SU-DHL-6 (cell line): ENCODE measurements around the gene ABHD1.

Experiments used
- H2AFZ ChIP-seq: fragments of 200-600 bp; sonication (generic); 2 replicates; pipeline ENCODE4 v1.6.1; 2014; ENCODE audit warnings: low read depth, mild to moderate bottlenecking, moderate library complexity, mixed read lengths, antibody characterized with exemption, low read length; ENCODE audit not compliant: severe bottlenecking
- H3F3A ChIP-seq: fragments of 200-600 bp; shearing (Covaris generic); 2 replicates; pipeline ENCODE4 v1.6.0; 2016; ENCODE audit warnings: antibody characterized with exemption, mild to moderate bottlenecking; ENCODE audit not compliant: insufficient read depth
- H3K27ac ChIP-seq: fragments of 200-600 bp; sonication (generic); 2 replicates; pipeline ENCODE4 v1.5.1; 2016; ENCODE audit warnings: low read depth, mild to moderate bottlenecking, low read length, moderate library complexity, mixed read lengths
- H3K27me3 ChIP-seq: fragments of 200-600 bp; sonication (generic), shearing (Covaris generic); 2 replicates; pipeline ENCODE4 v1.6.0; 2014; ENCODE audit warnings: mild to moderate bottlenecking, low read length
- H3K36me3 ChIP-seq: fragments of 200-600 bp; sonication (generic); 2 replicates; pipeline ENCODE4 v1.6.1; 2014; ENCODE audit warnings: mild to moderate bottlenecking, low read length, mixed read lengths
- H3K4me2 ChIP-seq: fragments of 300-600, 200-600 bp; shearing (Covaris generic), sonication (generic); 2 replicates; pipeline ENCODE4 v1.6.0; 2014; ENCODE audit warnings: low read length, low read depth, mild to moderate bottlenecking; ENCODE audit not compliant: poor library complexity, severe bottlenecking
- H3K4me3 ChIP-seq: fragments of 200-600 bp; sonication (generic); 2 replicates; pipeline ENCODE4 v1.5.1; 2014; ENCODE audit warnings: antibody characterized with exemption, low read length, mild to moderate bottlenecking, mixed read lengths; ENCODE audit not compliant: insufficient read depth, poor library complexity, severe bottlenecking
- H3K79me2 ChIP-seq: fragments of 200-600 bp; sonication (generic); 2 replicates; pipeline ENCODE4 v1.6.1; 2014; ENCODE audit warnings: mild to moderate bottlenecking, low read length, moderate library complexity; ENCODE audit not compliant: insufficient read depth
- H3K9ac ChIP-seq: fragments of 200-600 bp; sonication (generic); 2 replicates; pipeline ENCODE4 v1.7.0; 2014; ENCODE audit warnings: mild to moderate bottlenecking, low read length
- H3K9me2 ChIP-seq: fragments of 200-600 bp; sonication (generic); replicated peaks from 2 replicates; pipeline ENCODE4 v1.6.1; 2014; ENCODE audit warnings: low read length; ENCODE audit not compliant: insufficient read depth
- H3K9me3 ChIP-seq: fragments of 200-600 bp; sonication (generic); 2 replicates; pipeline ENCODE4 v1.6.1; 2014; ENCODE audit warnings: low read length, mixed read lengths; ENCODE audit not compliant: insufficient read depth
- H4K20me1 ChIP-seq: fragments of 200-600 bp; sonication (generic); 2 replicates; pipeline ENCODE4 v1.6.1; 2014; ENCODE audit warnings: low read depth, mild to moderate bottlenecking, antibody characterized with exemption, low read length, moderate library complexity, mixed read lengths
- EZH2phosphoT487 ChIP-seq: fragments of 200-600 bp; sonication (generic), shearing (Covaris generic); conservative IDR thresholded peaks from 2 replicates; pipeline ENCODE4 v1.6.1; 2018; ENCODE audit warnings: mild to moderate bottlenecking, antibody characterized with exemption, low read length, moderate library complexity, mixed read lengths
- TF ChIP-seq, protein P1 (sequence below): fragments of 200-600 bp; sonication (generic); IDR thresholded peaks from one replicate; pipeline ENCODE4 v1.5.1; 2017; ENCODE audit warnings: antibody characterized with exemption, mild to moderate bottlenecking, low read length, moderate library complexity; ENCODE audit not compliant: insufficient read depth, poor library complexity, severe bottlenecking

Gene ABHD1

DNA sequence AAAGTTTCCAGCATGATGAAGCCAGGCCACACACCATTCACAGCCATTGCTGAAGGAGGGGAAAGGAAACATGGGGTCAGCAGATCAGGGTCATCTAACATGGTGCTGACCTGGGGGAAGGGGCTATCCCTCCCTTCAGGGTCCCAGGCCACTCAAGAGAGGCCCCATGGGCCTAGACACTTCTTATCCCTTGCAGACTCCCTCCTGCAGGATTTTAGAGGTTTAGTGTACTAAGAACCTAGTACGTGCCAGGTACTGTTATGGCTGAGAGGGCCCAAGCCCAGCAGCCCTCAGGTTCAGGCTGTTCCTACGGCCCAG lies 28.2 kb upstream of the ABHD1 start:
- Histone ChIP-seq H4K20me1 (no peaks in the 10 kb centered on the region), H3K4me3 (no peak overlapping the region), H3K36me3 (no peaks in the 10 kb centered on the region), H3K9ac (no peak overlapping the region), H3K79me2 (no peaks in the 10 kb centered on the region), H3K27me3 (no peaks in the 10 kb centered on the region), H3K9me2 (no peaks in the 10 kb centered on the region), H3F3A (no peaks in the 10 kb centered on the region), H3K4me2 (no peak overlapping the region), H2AFZ (peak overlapping the region; percentile 96), H3K9me3 (no peaks in the 10 kb centered on the region), H3K27ac (no peak overlapping the region)
- TF ChIP-seq EZH2phosphoT487: no peak
- TF ChIP-seq, protein P1, sequence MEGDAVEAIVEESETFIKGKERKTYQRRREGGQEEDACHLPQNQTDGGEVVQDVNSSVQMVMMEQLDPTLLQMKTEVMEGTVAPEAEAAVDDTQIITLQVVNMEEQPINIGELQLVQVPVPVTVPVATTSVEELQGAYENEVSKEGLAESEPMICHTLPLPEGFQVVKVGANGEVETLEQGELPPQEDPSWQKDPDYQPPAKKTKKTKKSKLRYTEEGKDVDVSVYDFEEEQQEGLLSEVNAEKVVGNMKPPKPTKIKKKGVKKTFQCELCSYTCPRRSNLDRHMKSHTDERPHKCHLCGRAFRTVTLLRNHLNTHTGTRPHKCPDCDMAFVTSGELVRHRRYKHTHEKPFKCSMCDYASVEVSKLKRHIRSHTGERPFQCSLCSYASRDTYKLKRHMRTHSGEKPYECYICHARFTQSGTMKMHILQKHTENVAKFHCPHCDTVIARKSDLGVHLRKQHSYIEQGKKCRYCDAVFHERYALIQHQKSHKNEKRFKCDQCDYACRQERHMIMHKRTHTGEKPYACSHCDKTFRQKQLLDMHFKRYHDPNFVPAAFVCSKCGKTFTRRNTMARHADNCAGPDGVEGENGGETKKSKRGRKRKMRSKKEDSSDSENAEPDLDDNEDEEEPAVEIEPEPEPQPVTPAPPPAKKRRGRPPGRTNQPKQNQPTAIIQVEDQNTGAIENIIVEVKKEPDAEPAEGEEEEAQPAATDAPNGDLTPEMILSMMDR: no peak

DNA sequence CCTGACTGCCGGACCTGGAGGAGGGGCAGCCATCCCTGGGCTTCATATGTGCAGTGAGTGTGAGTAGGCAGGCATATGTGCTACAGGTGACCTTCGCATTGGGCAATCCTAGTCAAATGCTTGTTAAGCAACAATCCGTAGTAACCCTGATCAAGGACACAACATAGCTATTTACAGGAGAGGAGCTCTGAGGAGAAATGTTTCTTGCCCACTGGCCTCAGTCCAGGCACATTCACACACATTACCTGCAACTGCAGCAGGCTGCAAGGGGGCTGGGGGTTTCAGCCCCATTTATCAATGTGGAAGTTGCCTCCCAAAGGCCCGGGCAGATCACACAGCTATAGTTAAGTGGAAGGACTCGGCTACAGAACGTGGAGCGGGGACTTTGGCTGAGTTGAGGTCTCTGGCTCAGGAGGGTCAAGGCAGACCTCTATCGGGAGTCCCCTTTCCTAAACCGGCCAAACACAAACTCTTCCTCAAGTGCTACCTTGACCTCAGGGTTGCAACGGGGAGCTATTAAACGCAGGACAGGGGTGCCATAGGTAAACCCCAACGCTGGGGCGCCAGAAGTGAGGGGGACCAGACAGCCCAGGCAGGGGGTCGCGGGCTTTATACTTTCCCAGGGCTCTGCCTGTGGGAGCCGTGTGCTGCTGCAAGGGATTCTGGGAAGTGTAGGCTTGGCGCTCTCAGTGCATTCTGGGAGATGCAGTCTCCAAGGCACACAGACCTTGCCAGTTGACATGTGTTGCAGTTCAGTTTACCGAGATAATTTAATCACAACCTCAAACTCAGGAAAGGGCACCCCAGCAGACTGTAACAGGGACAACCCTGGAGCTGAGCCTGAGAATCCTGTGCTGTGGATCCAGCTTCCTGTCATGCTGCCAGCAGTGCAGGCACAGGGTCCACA lies 27.6 kb upstream of the ABHD1 start:
- no peaks in the 10 kb centered on the region for H3K79me2 ChIP-seq
- no peak overlapping the region for H3K27ac ChIP-seq
- H3K4me3 ChIP-seq: peak overlapping the region; percentile 28
- no peaks in the 10 kb centered on the region for H3K27me3 ChIP-seq
- peak overlapping the region; percentile 36 for H3K9ac ChIP-seq
- peak overlapping the region; percentile 55 for H3K4me2 ChIP-seq
- H3K36me3 ChIP-seq: no peaks in the 10 kb centered on the region
- H2AFZ ChIP-seq: peak overlapping the region; percentile 96
- no peaks in the 10 kb centered on the region for H3K9me3 ChIP-seq
- no peaks in the 10 kb centered on the region for H4K20me1 ChIP-seq
- no peaks in the 10 kb centered on the region for H3K9me2 ChIP-seq
- no peak for TF ChIP-seq EZH2phosphoT487
- TF ChIP-seq, protein P1: no peak
- H3F3A ChIP-seq: no peaks in the 10 kb centered on the region

DNA sequence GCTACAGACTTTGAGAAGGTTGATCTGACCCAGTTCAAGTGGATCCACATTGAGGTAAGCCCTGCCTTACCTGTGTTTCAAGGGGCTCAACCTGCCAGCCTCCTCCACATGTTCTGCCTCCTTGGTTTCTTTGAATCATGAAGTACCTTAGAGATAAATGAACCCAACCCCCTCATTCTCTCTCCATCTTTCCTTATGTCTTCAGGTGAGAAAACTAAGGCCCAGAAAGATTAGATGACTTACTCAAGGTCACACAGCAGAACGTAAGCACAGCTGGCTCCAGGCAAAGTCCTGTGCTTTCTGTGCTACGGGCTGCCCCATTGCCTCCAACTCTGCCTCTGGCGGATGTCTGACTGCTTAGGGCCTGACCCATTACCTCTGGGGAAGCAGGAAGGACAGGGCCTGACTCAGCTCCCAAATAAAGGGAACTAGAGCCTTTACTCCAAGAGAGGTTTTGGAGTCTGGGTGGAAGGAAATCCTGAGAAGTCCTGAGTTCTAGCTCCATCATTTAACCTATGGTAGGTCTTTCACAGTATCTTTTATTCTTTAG lies 26.8 kb upstream of the ABHD1 start:
- Histone ChIP-seq H3F3A (no peaks in the 10 kb centered on the region), H3K27ac (no peak overlapping the region), H3K36me3 (no peaks in the 10 kb centered on the region), H3K4me2 (peak overlapping the region; percentile 55), H3K9ac (0 out of 2 replicates have a peak overlapping the region, but pooled peaks have one; percentile 36), H2AFZ (peak overlapping the region; percentile 96), H3K9me3 (no peaks in the 10 kb centered on the region), H4K20me1 (no peaks in the 10 kb centered on the region), H3K79me2 (no peaks in the 10 kb centered on the region), H3K4me3 (no peak overlapping the region), H3K9me2 (no peaks in the 10 kb centered on the region), H3K27me3 (no peaks in the 10 kb centered on the region)
- TF ChIP-seq, protein P1: no peak
- no peak for TF ChIP-seq EZH2phosphoT487
